HG03064 (cell line): ENCODE data around the gene MYO19.
"Not testable (repeated sequence)": the region's sequence is repeated elsewhere in the genome, so short reads cannot be mapped to it uniquely, and the experiment has no call there.

Experiments
- ATAC-seq: cut with Tn5 transposase; IDR thresholded peaks from one replicate; pipeline ENCODE4 v1.9.1; 2021; ENCODE audit warnings: low read depth; ENCODE audit not compliant: unreplicated experiment

The MYO19 gene

GRCh38 chr17:36532435-36532975 is 2.2 kb downstream of the MYO19 start:
- ATAC-seq: no peak

- ATAC-seq: no peak
These were observed 5.5 kb downstream of the MYO19 start for GRCh38 chr17:36529121-36529520.

- no peak for ATAC-seq
These were observed 6.9 kb downstream of the MYO19 start for GRCh38 chr17:36527621-36528250.

GRCh38 chr17:36525888-36526287 is 8.8 kb downstream of the MYO19 start:
- ATAC-seq: no peak

GRCh38 chr17:36525113-36525512 is 9.6 kb downstream of the MYO19 start:
- no peak for ATAC-seq

- ATAC-seq: no peak
These were observed 10.2 kb downstream of the MYO19 start for GRCh38 chr17:36524428-36524876.

- no peak for ATAC-seq
These were observed 11.6 kb downstream of the MYO19 start for GRCh38 chr17:36523113-36523512.

GRCh38 chr17:36515837-36516236 is 18.8 kb downstream of the MYO19 start:
- no peak for ATAC-seq

- no peak for ATAC-seq
These were observed 19.8 kb downstream of the MYO19 start for GRCh38 chr17:36514856-36515255.

- no peak for ATAC-seq
These were observed 22.0 kb downstream of the MYO19 start for GRCh38 chr17:36512641-36513040.

GRCh38 chr17:36511216-36511615 is 23.5 kb downstream of the MYO19 start:
- no peak for ATAC-seq

GRCh38 chr17:36510636-36511035 is 24.0 kb downstream of the MYO19 start:
- no peak for ATAC-seq

- ATAC-seq: no peak
These were observed 25.2 kb downstream of the MYO19 start for GRCh38 chr17:36509272-36509985.

GRCh38 chr17:36508439-36508838 is 26.2 kb downstream of the MYO19 start:
- not testable (repeated sequence) for ATAC-seq

GRCh38 chr17:36507266-36507665 is 27.4 kb downstream of the MYO19 start:
- no peak for ATAC-seq

GRCh38 chr17:36506831-36507230 is 27.8 kb downstream of the MYO19 start:
- no peak for ATAC-seq

- no peak for ATAC-seq
These were observed 28.3 kb downstream of the MYO19 start for GRCh38 chr17:36506249-36506826.

GRCh38 chr17:36505171-36505570 is 29.5 kb downstream of the MYO19 start:
- no peak for ATAC-seq

- ATAC-seq: no peak
These were observed 30.5 kb downstream of the MYO19 start for GRCh38 chr17:36504156-36504545.

- no peak for ATAC-seq
These were observed 31.1 kb downstream of the MYO19 start for GRCh38 chr17:36503456-36504155.

GRCh38 chr17:36501963-36502362 is 32.7 kb downstream of the MYO19 start:
- no peak for ATAC-seq
